HL-60 (cell line): ENCODE measurements around the gene PRDM5.

Source experiments
- CTCF ChIP-seq: IDR thresholded peaks from one replicate; pipeline ENCODE4 v1.5.1; 2011; ENCODE audit warnings: low read length, control low read depth, inconsistent platforms; ENCODE audit not compliant: insufficient read depth
- TF ChIP-seq, protein P1 (sequence below): IDR thresholded peaks from 2 replicates; pipeline ENCODE4 v1.6.1; 2012; ENCODE audit warnings: low read depth; ENCODE audit not compliant: insufficient replicate concordance

DNA sequence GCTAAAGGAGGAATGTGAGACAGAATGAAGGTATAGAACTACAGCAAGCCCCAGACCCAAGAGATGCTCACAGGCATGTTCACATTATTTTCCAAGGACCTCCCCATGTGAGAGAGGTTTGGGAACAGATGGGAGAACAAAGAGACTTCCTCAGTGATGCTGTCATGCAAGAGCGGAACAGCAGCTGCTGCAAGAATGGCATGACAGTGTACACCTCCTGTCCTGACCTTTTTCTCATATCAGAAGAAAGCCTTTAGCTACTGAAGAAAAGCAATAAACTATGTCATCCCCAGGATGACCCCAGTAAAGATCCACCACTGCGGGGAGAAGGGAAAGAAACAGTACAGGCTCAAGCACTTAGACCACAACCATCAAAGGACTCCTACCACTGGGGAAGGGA lies 7.2 kb downstream of the PRDM5 start:
- no peak for TF ChIP-seq CTCF
- TF ChIP-seq, protein P1, sequence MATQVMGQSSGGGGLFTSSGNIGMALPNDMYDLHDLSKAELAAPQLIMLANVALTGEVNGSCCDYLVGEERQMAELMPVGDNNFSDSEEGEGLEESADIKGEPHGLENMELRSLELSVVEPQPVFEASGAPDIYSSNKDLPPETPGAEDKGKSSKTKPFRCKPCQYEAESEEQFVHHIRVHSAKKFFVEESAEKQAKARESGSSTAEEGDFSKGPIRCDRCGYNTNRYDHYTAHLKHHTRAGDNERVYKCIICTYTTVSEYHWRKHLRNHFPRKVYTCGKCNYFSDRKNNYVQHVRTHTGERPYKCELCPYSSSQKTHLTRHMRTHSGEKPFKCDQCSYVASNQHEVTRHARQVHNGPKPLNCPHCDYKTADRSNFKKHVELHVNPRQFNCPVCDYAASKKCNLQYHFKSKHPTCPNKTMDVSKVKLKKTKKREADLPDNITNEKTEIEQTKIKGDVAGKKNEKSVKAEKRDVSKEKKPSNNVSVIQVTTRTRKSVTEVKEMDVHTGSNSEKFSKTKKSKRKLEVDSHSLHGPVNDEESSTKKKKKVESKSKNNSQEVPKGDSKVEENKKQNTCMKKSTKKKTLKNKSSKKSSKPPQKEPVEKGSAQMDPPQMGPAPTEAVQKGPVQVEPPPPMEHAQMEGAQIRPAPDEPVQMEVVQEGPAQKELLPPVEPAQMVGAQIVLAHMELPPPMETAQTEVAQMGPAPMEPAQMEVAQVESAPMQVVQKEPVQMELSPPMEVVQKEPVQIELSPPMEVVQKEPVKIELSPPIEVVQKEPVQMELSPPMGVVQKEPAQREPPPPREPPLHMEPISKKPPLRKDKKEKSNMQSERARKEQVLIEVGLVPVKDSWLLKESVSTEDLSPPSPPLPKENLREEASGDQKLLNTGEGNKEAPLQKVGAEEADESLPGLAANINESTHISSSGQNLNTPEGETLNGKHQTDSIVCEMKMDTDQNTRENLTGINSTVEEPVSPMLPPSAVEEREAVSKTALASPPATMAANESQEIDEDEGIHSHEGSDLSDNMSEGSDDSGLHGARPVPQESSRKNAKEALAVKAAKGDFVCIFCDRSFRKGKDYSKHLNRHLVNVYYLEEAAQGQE, result no peak
